HepG2 (cell line): Measurements from ENCODE around the gene SDC4. TPM values are rescaled to one million over a fixed set of nuclear protein-coding genes. Genes with fewer than 3 reads are reported as not detected.

Experiments
- BCL3 ChIP-seq: sonication (generic); formaldehyde crosslinking; IDR thresholded peaks from 2 replicates; pipeline ENCODE4 v1.5.1; 2020; ENCODE audit warnings: mild to moderate bottlenecking, missing genetic modification reagents, moderate library complexity
- FOSL1 ChIP-seq: sonication (generic); formaldehyde crosslinking; IDR thresholded peaks from 2 replicates; pipeline ENCODE4 v1.9.0; 2021; ENCODE audit warnings: missing genetic modification reagents, borderline replicate concordance
- NR2F1 ChIP-seq, 2 experiments: fragments of 450-650 bp in 1 of 2; formaldehyde crosslinking in 1 of 2; IDR thresholded peaks; 2 replicates each; pipeline versions ENCODE4 v1.5.0 to v1.6.1; 2016 to 2020; ENCODE audit warnings: mild to moderate bottlenecking in 1 of 2, missing compliant biosample characterization in 1 of 2, missing genetic modification reagents in 1 of 2, moderate library complexity in 1 of 2
- STAG1 ChIP-seq: sonication (generic); formaldehyde crosslinking; IDR thresholded peaks from 2 replicates; pipeline ENCODE4 v1.4.0; 2020; ENCODE audit warnings: missing genetic modification reagents
- TBX2 ChIP-seq: sonication (generic); formaldehyde crosslinking; IDR thresholded peaks from 2 replicates; pipeline ENCODE4 v1.5.0; 2020; ENCODE audit warnings: missing genetic modification reagents, mild to moderate bottlenecking, borderline replicate concordance
- TBX3 ChIP-seq: fragments of 450-650 bp; IDR thresholded peaks from 2 replicates; pipeline ENCODE4 v1.6.1; 2017; ENCODE audit warnings: antibody characterized with exemption, mild to moderate bottlenecking, inconsistent platforms, borderline replicate concordance
- XRCC5 ChIP-seq: fragments of 200-400 bp; formaldehyde crosslinking; optimal IDR thresholded peaks from 2 replicates; pipeline ENCODE3; 2017; ENCODE audit warnings: mild to moderate bottlenecking, low read length
- ZBTB14 ChIP-seq: sonication (generic); formaldehyde crosslinking; IDR thresholded peaks from 2 replicates; pipeline ENCODE4 v1.4.0; 2020; ENCODE audit warnings: missing genetic modification reagents
- ZNF691 ChIP-seq: sonication (generic); formaldehyde crosslinking; IDR thresholded peaks from 2 replicates; pipeline ENCODE4 v1.4.0; 2020; ENCODE audit warnings: missing genetic modification reagents, low read depth, mild to moderate bottlenecking, borderline replicate concordance
- polyA plus RNA-seq, 8 experiments: library from polyadenylated mRNA; depleted of rRNA in 3 of 8; stranded (reverse) in 7 of 8; unstranded in 1 of 8; fragments of >200 nt; fragmentation: Illumina TruSeq in 4 of 8; extraction: Trizol in 4 of 8; gene quantifications; 2 replicates each; pipeline versions ENCODE4 v1.2.1 to v1.2.3, GENCODE V29; 2011 to 2016; ENCODE audit warnings: low read depth in 4 of 8, missing spikeins in 1 of 8, mixed read lengths in 1 of 8; ENCODE audit not compliant: insufficient read depth in 1 of 8
- total RNA-seq, 5 experiments: library from RNA; depleted of rRNA; stranded (reverse); fragments of >200 nt; fragmentation: Illumina TruSeq; extraction: Trizol; gene quantifications; 2 replicates each; pipeline ENCODE4 v1.2.3, GENCODE V29; 2016; ENCODE audit warnings: low read depth in 1 of 5
- TF ChIP-seq, protein P1 (sequence below): sonication (generic); formaldehyde crosslinking; IDR thresholded peaks from 2 replicates; pipeline ENCODE4 v1.8.0; 2022; ENCODE audit warnings: mild to moderate bottlenecking, missing genetic modification reagents, moderate library complexity
- TF ChIP-seq, protein P2 (sequence below): IDR thresholded peaks from 2 replicates; pipeline ENCODE4 v1.6.1; 2016; ENCODE audit warnings: low read depth, control low read depth

Gene SDC4
- total and polyA plus RNA-seq, 2 of the 13 experiments (the other 11 are each of a cell fraction or from before 2014, with no cell fraction given): 49.0 to 65.1 TPM

DNA sequence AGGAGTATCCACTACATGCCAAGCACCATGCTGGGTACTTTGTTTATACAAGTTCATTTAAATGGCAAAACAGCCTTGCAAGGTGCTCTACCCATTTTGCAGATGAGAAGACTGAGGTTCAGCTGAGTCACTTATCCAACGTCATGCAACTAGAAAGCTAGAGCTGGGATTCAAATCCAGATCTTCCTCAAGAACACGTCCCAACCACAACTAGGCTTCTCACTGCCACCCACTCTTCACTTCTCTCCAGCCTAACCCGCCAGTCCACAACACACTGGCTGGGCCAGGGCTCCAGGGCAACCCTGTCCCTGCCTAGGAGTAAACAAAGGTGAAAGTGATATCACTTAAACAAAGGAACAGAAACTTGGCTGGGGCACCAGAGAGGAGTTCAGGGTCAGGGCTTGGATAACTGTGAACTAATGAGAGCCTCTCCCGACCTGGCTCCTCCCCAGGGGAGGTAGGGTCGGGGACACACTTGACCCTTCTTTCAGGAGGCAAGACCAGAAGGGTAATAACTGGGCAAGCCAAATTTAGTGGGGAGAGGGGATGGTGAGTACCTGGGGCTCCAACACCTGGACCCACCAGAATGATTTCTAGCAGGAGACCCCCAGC, 7.9 kb downstream of the SDC4 start (continued):
- TF ChIP-seq BCL3 (CRISPR knock-in tag) (0 out of 2 replicates have a peak, but pooled peaks have one; percentile 18), TBX2 (CRISPR knock-in tag) (peak; percentile 84), XRCC5 (peak; percentile 23), ZNF691 (CRISPR knock-in tag) (peak; percentile 59), NR2F1 (CRISPR knock-in tag; IDR thresholded peaks at IDR 0.05) (peak; percentile 51 to 66; a peak in 3 of 4 replicates), ZBTB14 (CRISPR knock-in tag) (no peak), TBX3 (peak; percentile 48; the same call in 1 of the 2 replicates), FOSL1 (peak; percentile 12; the same call in 1 of the 2 replicates), STAG1 (CRISPR knock-in tag) (peak; percentile 14)
- TF ChIP-seq, protein P1, sequence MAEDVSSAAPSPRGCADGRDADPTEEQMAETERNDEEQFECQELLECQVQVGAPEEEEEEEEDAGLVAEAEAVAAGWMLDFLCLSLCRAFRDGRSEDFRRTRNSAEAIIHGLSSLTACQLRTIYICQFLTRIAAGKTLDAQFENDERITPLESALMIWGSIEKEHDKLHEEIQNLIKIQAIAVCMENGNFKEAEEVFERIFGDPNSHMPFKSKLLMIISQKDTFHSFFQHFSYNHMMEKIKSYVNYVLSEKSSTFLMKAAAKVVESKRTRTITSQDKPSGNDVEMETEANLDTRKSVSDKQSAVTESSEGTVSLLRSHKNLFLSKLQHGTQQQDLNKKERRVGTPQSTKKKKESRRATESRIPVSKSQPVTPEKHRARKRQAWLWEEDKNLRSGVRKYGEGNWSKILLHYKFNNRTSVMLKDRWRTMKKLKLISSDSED (CRISPR knock-in tag): no peak
- TF ChIP-seq, protein P2, sequence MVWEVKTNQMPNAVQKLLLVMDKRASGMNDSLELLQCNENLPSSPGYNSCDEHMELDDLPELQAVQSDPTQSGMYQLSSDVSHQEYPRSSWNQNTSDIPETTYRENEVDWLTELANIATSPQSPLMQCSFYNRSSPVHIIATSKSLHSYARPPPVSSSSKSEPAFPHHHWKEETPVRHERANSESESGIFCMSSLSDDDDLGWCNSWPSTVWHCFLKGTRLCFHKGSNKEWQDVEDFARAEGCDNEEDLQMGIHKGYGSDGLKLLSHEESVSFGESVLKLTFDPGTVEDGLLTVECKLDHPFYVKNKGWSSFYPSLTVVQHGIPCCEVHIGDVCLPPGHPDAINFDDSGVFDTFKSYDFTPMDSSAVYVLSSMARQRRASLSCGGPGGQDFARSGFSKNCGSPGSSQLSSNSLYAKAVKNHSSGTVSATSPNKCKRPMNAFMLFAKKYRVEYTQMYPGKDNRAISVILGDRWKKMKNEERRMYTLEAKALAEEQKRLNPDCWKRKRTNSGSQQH (CRISPR knock-in tag): peak; percentile 77; the same call in 1 of the 2 replicates
